ENCODE results near the gene TEX54. TPM values are rescaled to one million over a fixed set of nuclear protein-coding genes. Genes with fewer than 3 reads are reported as not detected.
A peak's percentile ranks its signal among the peaks of the same experiment; 100 is the strongest.

The TEX54 gene
- total RNA-seq, 1 experiment from 2014 or later = not detected

DNA sequence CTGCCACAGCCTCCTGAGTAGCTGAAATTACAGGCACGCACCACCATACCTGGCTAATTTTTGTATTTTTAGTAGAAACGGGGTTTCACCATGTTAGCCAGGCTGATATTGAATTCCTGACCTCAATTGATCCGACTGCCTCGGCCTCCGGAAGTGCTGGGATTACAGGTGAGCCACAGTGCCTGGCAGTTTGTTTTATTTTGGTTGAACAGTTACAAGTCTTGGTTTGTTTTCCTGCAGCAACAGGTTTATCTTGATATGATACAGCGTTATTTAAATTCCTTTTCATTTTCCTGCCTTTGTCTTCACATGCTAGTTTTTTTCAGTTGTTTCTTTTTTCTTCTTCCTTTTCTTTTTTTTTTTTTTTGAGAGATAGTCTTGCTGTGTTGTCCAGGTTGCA lies 44.1 kb upstream of the TEX54 start:
- H3K4me3 Mint-ChIP-seq (ENCODE audit: unreplicated experiment) = no peak overlapping the region
- no peak for DNase-seq (ENCODE audit: unreplicated experiment)
- peak overlapping the region; percentile 49 for H3K27ac Mint-ChIP-seq (ENCODE audit: low read depth, unreplicated experiment)
- H3K9me3 Mint-ChIP-seq (ENCODE audit: unreplicated experiment) = no peaks in the 10 kb centered on the region
- POLR2A ChIA-PET = interaction anchor here (1.9 kb wide), 1 partner anchor 20 kb away, joined by 7 read pairs; no protein-coding TSS in a partner anchor
- BruUV-seq (replicated peaks) = no TSS peak
- CTCF ChIA-PET = interaction anchor here (0.7 to 0.9 kb wide), 2 partner anchors 13 to 578 kb away, joined by 3 read pairs; partner anchors contain the start of gene SCGB1D4
- H3K36me3 Mint-ChIP-seq (ENCODE audit: insufficient read depth, unreplicated experiment) = peaks cover 53% of the 10 kb centered on the region
- H3K4me1 Mint-ChIP-seq (ENCODE audit: insufficient read depth, unreplicated experiment) = peaks cover 18% of the 10 kb centered on the region
- TF ChIP-seq, protein P1, sequence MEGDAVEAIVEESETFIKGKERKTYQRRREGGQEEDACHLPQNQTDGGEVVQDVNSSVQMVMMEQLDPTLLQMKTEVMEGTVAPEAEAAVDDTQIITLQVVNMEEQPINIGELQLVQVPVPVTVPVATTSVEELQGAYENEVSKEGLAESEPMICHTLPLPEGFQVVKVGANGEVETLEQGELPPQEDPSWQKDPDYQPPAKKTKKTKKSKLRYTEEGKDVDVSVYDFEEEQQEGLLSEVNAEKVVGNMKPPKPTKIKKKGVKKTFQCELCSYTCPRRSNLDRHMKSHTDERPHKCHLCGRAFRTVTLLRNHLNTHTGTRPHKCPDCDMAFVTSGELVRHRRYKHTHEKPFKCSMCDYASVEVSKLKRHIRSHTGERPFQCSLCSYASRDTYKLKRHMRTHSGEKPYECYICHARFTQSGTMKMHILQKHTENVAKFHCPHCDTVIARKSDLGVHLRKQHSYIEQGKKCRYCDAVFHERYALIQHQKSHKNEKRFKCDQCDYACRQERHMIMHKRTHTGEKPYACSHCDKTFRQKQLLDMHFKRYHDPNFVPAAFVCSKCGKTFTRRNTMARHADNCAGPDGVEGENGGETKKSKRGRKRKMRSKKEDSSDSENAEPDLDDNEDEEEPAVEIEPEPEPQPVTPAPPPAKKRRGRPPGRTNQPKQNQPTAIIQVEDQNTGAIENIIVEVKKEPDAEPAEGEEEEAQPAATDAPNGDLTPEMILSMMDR (IDR thresholded peaks at IDR 0.05; ENCODE audit: unreplicated experiment) = no peak
- H3K27me3 Mint-ChIP-seq (ENCODE audit: insufficient read depth, unreplicated experiment) = no peaks in the 10 kb centered on the region
- intact Hi-C loops (cut with micrococcal nuclease) = no loop called here

DNA sequence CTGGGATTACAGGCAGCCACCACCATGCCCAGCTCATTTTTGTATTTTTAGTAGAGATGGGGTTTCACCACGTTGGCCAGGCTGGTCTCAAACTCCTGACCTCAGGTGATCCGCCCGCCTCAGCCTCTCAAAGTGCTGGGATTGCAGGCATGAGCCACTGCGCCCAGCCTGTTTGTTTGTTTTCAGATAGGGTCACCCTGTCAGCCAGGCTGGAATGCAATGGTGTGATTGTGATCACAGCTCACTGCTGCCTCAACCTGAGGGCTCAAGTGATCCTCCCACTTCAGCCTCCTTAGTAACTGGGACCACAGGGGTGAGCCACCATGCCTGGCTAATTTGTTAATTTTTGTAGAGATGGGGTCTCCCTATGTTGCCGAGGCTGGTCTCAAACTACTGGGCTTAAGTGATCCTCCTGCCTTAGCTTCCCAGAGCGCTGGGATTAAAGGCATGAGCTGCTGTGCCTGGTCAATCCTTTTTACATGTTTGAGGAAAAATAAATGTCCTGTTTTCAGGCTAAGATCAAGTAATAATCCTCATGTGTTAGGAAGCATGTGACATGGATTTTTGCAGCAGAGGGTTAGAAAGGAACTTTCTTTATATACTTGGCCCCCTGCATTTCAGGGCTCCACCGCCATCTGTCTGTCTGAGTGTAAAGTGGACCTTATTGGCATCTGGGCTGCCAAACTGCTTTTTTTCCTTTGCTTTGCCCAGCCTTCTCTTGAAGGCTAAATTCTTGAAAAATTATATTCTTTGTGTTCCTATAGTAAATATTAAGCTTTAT lies 43.2 kb upstream of the TEX54 start:
- ChIA-PET CTCF (interaction anchor here (0.9 to 1.2 kb wide), 3 partner anchors 11 to 18 kb away, joined by 3 to 5 read pairs (median 3); no protein-coding TSS in a partner anchor), POLR2A (interaction anchor here (0.6 to 1.9 kb wide), 3 partner anchors 12 to 44 kb away, joined by 3 to 7 read pairs (median 3); partner anchors contain the start of gene STX5)
- H3K4me1 Mint-ChIP-seq (ENCODE audit: insufficient read depth, unreplicated experiment) = peaks cover 18% of the 10 kb centered on the region
- H3K27me3 Mint-ChIP-seq (ENCODE audit: insufficient read depth, unreplicated experiment) = no peaks in the 10 kb centered on the region
- intact Hi-C loops (cut with micrococcal nuclease) = no loop called here
- peaks cover 47% of the 10 kb centered on the region for H3K36me3 Mint-ChIP-seq (ENCODE audit: insufficient read depth, unreplicated experiment)
- TF ChIP-seq, protein P1 (IDR thresholded peaks at IDR 0.05; ENCODE audit: unreplicated experiment) = no peak
- BruUV-seq (replicated peaks) = no TSS peak
- H3K4me3 Mint-ChIP-seq (ENCODE audit: unreplicated experiment) = no peak overlapping the region
- H3K9me3 Mint-ChIP-seq (ENCODE audit: unreplicated experiment) = no peaks in the 10 kb centered on the region
- H3K27ac Mint-ChIP-seq (ENCODE audit: low read depth, unreplicated experiment) = no peak overlapping the region
- no peak for DNase-seq (ENCODE audit: unreplicated experiment)

DNA sequence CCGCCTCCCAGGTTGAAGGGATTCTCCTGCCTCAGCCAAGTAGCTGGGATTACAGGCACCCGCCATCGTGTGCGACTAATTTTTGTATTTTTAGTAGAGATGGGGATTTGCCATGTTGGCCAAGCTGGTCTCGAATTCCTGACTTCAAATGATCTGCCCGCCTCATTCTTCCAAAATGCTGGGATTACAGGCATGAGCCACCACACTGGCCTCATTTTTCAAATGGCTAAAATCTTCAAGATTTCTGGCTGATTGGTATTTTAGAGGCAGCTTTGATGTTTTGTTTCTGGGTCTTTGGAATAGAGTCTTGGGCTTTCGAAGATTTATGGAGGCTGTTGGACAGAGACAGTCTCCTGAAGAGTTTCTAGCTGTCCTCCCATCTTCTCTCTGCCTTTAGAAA lies 42.2 kb upstream of the TEX54 start:
- Mint-ChIP-seq H3K4me1 (ENCODE audit: insufficient read depth, unreplicated experiment) (peaks cover 11% of the 10 kb centered on the region), H3K4me3 (ENCODE audit: unreplicated experiment) (no peak overlapping the region), H3K27ac (ENCODE audit: low read depth, unreplicated experiment) (no peak overlapping the region), H3K36me3 (ENCODE audit: insufficient read depth, unreplicated experiment) (peaks cover 46% of the 10 kb centered on the region), H3K27me3 (ENCODE audit: insufficient read depth, unreplicated experiment) (no peaks in the 10 kb centered on the region), H3K9me3 (ENCODE audit: unreplicated experiment) (no peaks in the 10 kb centered on the region)
- BruUV-seq (replicated peaks) = no TSS peak
- no peak for DNase-seq (ENCODE audit: unreplicated experiment)
- POLR2A ChIA-PET = interaction anchor here (0.7 to 2.0 kb wide), 3 partner anchors 9 to 87 kb away, joined by 3 to 8 read pairs (median 4); partner anchors contain the start of gene TMEM179B
- intact Hi-C loops (cut with micrococcal nuclease) = no loop called here
- TF ChIP-seq, protein P1 (IDR thresholded peaks at IDR 0.05; ENCODE audit: unreplicated experiment) = no peak
- CTCF ChIA-PET = interaction anchor here (0.5 to 0.9 kb wide), 2 partner anchors 25 to 40 kb away, joined by 3 read pairs; no protein-coding TSS in a partner anchor

DNA sequence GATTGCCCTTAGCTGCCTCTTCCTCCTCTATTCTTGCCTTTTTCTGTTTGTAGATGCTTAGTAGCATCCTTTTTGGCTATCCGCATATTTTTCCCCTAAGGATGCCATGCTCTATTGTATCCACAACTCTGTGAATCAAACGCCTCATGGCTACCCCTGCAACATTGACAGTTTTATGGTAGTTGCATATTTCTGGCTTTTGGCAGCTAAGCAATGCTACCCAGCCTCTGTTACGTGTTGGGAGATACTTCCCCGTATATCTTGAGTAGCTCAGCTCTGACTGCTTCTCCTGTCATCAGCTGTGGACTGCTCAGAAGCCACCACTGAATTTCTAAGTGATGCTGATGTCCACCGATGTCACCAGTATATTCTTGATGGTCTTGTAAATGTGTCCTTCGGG lies 33.0 kb upstream of the TEX54 start:
- H3K36me3 Mint-ChIP-seq (ENCODE audit: insufficient read depth, unreplicated experiment) = peaks cover 26% of the 10 kb centered on the region
- no peaks in the 10 kb centered on the region for H3K9me3 Mint-ChIP-seq (ENCODE audit: unreplicated experiment)
- peaks cover 4% of the 10 kb centered on the region for H3K4me1 Mint-ChIP-seq (ENCODE audit: insufficient read depth, unreplicated experiment)
- H3K4me3 Mint-ChIP-seq (ENCODE audit: unreplicated experiment) = no peak overlapping the region
- TF ChIP-seq, protein P1 (IDR thresholded peaks at IDR 0.05; ENCODE audit: unreplicated experiment) = no peak
- CTCF ChIA-PET = interaction anchor here (0.6 to 5.0 kb wide), 9 partner anchors 10 to 184 kb away, joined by 3 to 47 read pairs (median 4); partner anchors contain the start of gene TMEM179B
- POLR2A ChIA-PET = interaction anchor here (0.8 to 6.0 kb wide), 8 partner anchors 14 to 303 kb away, joined by 3 to 43 read pairs (median 4); partner anchors contain the start of genes SLC3A2, TMEM179B, WDR74 and ZBTB3
- DNase-seq (ENCODE audit: unreplicated experiment) = no peak
- H3K27ac Mint-ChIP-seq (ENCODE audit: low read depth, unreplicated experiment) = no peak overlapping the region
- no TSS peak for BruUV-seq (replicated peaks)
- intact Hi-C loops (cut with micrococcal nuclease) = no loop called here
- H3K27me3 Mint-ChIP-seq (ENCODE audit: insufficient read depth, unreplicated experiment) = no peaks in the 10 kb centered on the region

Data from MCF 10A (cell line).